PC-3 (cell line): ENCODE data around the gene DIPK1C.

Experiments used
- EZH2 ChIP-seq: fragments of 300-600 bp; sonication (generic); IDR thresholded peaks from one replicate; pipeline ENCODE4 v1.6.1; 2017; ENCODE audit warnings: antibody characterized with exemption, mild to moderate bottlenecking, low read length; ENCODE audit not compliant: unreplicated experiment
- EZH2phosphoT487 ChIP-seq: fragments of 300-600 bp; sonication (generic); IDR thresholded peaks from 2 replicates; pipeline ENCODE4 v1.6.1; 2018; ENCODE audit warnings: mild to moderate bottlenecking, antibody characterized with exemption, low read length, borderline replicate concordance
- TF ChIP-seq, protein P1 (sequence below): fragments of 300-600 bp; sonication (generic); conservative IDR thresholded peaks from 2 replicates; pipeline ENCODE4 v1.5.1; 2017; ENCODE audit warnings: antibody characterized with exemption, low read depth, mild to moderate bottlenecking, low read length

DNA sequence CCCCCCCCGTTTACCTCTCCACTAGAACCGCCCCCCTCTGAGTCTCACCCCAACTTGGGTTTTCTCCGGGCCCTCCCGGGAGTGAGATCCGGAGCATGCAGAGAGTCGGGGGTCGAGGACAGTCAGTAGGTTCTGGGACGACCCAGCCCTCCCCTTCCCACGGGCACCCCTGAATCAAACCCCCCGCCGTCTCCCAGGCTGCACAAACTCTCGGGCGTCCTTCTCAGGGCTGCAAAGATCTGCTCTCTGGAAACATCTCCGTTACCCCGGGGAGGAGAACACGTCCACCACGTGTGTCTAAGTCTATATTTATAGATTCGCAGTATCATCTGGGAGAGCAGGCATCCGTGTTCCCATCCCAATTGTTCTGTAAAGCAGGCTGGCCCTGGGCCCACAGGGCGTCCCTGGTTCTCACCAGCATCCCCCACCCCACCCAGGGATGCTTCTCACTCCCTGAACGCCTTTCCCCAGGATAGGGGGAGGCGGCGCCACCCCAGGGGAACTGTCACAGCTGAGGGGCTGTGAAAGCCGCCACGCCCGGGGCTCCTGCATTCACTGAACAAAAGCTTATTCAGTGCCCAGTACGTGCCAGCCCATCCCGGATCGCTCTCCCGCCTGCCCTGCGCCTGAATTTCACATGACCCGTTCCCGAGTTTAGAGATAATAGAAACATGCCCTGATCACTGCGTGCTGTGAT lies 765 bp upstream of the DIPK1C start:
- TF ChIP-seq, protein P1, sequence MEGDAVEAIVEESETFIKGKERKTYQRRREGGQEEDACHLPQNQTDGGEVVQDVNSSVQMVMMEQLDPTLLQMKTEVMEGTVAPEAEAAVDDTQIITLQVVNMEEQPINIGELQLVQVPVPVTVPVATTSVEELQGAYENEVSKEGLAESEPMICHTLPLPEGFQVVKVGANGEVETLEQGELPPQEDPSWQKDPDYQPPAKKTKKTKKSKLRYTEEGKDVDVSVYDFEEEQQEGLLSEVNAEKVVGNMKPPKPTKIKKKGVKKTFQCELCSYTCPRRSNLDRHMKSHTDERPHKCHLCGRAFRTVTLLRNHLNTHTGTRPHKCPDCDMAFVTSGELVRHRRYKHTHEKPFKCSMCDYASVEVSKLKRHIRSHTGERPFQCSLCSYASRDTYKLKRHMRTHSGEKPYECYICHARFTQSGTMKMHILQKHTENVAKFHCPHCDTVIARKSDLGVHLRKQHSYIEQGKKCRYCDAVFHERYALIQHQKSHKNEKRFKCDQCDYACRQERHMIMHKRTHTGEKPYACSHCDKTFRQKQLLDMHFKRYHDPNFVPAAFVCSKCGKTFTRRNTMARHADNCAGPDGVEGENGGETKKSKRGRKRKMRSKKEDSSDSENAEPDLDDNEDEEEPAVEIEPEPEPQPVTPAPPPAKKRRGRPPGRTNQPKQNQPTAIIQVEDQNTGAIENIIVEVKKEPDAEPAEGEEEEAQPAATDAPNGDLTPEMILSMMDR = no peak
- TF ChIP-seq EZH2 (no peak), EZH2phosphoT487 (no peak)
